ENCODE results near the gene PDS5B. TPM values are rescaled to one million over a fixed set of nuclear protein-coding genes. Genes with fewer than 3 reads are reported as not detected.

Gene PDS5B
- total RNA-seq, 2 donors from 2014 or later = 44.0 to 47.1 TPM

DNA sequence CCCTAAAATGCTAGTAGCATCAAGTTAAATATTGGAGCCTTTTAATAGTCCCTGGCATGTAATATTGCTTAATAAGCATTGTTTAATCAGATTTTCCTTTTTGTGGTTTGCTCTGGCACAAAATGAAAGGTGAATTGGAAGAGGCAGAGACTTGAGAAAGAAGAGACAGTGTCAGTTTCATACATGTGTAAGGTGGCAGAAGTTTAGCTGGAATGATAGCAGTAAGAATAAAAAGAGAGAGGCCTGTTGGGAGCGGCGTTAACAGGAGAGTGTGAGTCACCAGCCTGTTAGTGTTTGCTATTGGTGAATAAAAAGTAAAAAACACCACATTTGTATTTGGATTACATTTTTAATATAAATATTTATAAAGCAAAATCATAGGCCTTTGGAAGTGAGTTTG lies 145.3 kb downstream of the PDS5B start:
- peak; percentile 73 for ATAC-seq (ENCODE audit: insufficient number of reproducible peaks, low FRiP score, low read depth)
- H3K27ac ChIP-seq = no peak overlapping the region

DNA sequence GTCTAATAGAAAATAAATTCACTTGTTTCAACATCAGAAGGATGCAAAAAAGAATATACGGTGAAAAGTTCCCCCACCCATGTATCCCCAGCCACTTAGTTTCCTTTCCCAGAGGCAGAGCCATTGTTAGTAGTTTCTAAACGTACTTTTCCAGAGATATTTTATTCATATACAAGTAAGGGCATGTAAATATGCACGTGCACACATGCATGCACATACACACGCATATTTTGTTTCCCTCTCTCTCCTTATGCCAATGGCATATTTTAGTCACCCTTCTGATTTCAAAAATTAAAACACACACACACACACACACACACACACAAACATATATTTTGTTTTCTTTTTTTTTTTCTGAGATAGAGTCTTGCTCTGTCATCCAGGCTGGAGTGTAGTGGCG lies 147.4 kb downstream of the PDS5B start:
- Histone ChIP-seq H3K36me3 (no peaks in the 10 kb centered on the region), H3K27me3 (replicated peaks; ENCODE audit: insufficient read depth) (no peaks in the 10 kb centered on the region), H3K9me3 (no peaks in the 10 kb centered on the region), H3K4me1 (ENCODE audit: control insufficient read depth in 1 of 2, low read depth in 2 of 2) (peaks cover 26 to 27% of the 10 kb centered on the region in 2 donors), H3K27ac (no peak overlapping the region), H3K4me3 (no peak overlapping the region)
- ATAC-seq (ENCODE audit: insufficient number of reproducible peaks, low FRiP score, low read depth) (no peak), DNase-seq (ENCODE audit: low spot score) (no peak)
- TF ChIP-seq, protein P1, sequence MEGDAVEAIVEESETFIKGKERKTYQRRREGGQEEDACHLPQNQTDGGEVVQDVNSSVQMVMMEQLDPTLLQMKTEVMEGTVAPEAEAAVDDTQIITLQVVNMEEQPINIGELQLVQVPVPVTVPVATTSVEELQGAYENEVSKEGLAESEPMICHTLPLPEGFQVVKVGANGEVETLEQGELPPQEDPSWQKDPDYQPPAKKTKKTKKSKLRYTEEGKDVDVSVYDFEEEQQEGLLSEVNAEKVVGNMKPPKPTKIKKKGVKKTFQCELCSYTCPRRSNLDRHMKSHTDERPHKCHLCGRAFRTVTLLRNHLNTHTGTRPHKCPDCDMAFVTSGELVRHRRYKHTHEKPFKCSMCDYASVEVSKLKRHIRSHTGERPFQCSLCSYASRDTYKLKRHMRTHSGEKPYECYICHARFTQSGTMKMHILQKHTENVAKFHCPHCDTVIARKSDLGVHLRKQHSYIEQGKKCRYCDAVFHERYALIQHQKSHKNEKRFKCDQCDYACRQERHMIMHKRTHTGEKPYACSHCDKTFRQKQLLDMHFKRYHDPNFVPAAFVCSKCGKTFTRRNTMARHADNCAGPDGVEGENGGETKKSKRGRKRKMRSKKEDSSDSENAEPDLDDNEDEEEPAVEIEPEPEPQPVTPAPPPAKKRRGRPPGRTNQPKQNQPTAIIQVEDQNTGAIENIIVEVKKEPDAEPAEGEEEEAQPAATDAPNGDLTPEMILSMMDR (IDR thresholded peaks at IDR 0.05) = no peak

More for the DNA sequence above, 145.3 kb downstream of the PDS5B start:
- Histone ChIP-seq H3K4me1 (ENCODE audit: control insufficient read depth in 1 of 2, low read depth in 2 of 2) (peaks cover 16 to 25% of the 10 kb centered on the region in 2 donors), H3K9me3 (no peaks in the 10 kb centered on the region), H3K27me3 (replicated peaks; ENCODE audit: insufficient read depth) (no peaks in the 10 kb centered on the region), H3K4me3 (no peak overlapping the region), H3K36me3 (no peaks in the 10 kb centered on the region)
- no peak for DNase-seq (ENCODE audit: low spot score)
- TF ChIP-seq, protein P1 (IDR thresholded peaks at IDR 0.05) = no peak

DNA sequence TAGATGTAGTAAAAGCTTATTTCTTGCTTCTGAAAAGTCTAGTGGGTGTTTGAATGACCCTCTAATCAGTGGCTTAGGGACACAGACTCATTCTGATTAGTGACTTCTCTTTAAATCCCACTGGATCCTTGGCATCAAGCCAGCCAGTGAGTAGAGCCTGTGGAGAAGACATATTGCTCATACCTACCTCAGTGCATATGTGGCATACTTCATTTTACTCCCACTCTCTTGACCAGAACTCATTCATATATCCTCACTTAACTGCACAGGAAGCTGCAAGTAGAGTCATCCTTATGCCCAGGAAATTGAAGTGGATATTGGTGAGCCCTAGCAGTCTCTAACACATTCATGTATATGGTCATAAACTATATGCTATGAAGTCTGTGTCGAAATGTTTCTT lies 148.3 kb downstream of the PDS5B start:
- H3K27me3 ChIP-seq (replicated peaks; ENCODE audit: insufficient read depth) = no peaks in the 10 kb centered on the region
- TF ChIP-seq, protein P1 (IDR thresholded peaks at IDR 0.05) = no peak
- peaks cover 26 to 27% of the 10 kb centered on the region in 2 donors for H3K4me1 ChIP-seq (ENCODE audit: control insufficient read depth in 1 of 2, low read depth in 2 of 2)
- no peaks in the 10 kb centered on the region for H3K9me3 ChIP-seq
- no peak for DNase-seq (ENCODE audit: low spot score)
- no peak for ATAC-seq (ENCODE audit: insufficient number of reproducible peaks, low FRiP score, low read depth)
- no peaks in the 10 kb centered on the region for H3K36me3 ChIP-seq
- no peak overlapping the region for H3K4me3 ChIP-seq
- H3K27ac ChIP-seq = no peak overlapping the region

DNA sequence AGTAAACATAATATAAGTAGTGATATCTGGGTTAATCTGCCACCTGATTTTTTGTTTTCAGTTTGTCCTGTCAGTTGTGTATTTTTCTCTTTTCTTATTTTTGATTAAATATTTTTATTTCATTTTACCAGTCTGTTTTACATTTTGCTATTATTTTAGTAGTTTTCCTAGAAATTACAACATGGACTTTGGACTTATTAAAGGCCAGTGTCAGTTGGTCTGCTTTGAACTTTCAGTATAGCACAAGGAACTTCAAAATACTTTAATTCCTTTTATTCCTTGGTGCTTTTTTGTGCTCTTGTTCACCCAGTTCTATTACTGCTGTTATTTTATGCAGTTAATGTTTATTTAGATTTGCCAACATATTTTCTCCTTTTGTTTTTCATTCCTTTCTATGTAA lies 149.6 kb downstream of the PDS5B start:
- Histone ChIP-seq H3K9me3 (no peaks in the 10 kb centered on the region), H3K27ac (peak overlapping the region; percentile 58 to 73), H3K4me1 (ENCODE audit: control insufficient read depth in 1 of 2, low read depth in 2 of 2) (peaks cover 23 to 26% of the 10 kb centered on the region in 2 donors), H3K27me3 (replicated peaks; ENCODE audit: insufficient read depth) (no peaks in the 10 kb centered on the region), H3K36me3 (no peaks in the 10 kb centered on the region), H3K4me3 (peak overlapping the region; percentile 67)
- ATAC-seq (ENCODE audit: insufficient number of reproducible peaks, low FRiP score, low read depth) = no peak
- TF ChIP-seq, protein P1 (IDR thresholded peaks at IDR 0.05) = no peak
- DNase-seq (ENCODE audit: low spot score) = no peak

DNA sequence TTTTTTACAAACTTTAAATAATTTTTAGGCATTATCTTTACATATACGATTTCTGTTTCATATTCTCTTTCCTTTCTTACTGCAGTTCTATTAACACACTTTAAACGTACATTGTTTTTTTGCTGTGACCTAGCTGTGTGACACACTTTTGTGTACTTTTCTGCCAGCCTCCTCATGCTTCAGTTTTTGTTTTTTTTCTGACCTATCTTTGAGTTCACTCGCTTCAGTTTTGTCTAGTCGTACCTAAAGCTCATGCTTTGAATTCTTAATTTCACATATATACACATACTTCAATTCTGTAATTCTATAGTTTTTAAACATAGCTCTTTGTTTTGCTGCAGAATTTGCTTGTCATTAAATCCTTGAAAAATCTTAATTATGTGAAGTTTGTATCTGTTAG lies 150.4 kb downstream of the PDS5B start:
- H3K4me1 ChIP-seq (ENCODE audit: control insufficient read depth in 1 of 2, low read depth in 2 of 2) = peaks cover 15 to 21% of the 10 kb centered on the region in 2 donors
- H3K27me3 ChIP-seq (replicated peaks; ENCODE audit: insufficient read depth) = no peaks in the 10 kb centered on the region
- ATAC-seq (ENCODE audit: insufficient number of reproducible peaks, low FRiP score, low read depth) (no peak), DNase-seq (ENCODE audit: low spot score) (no peak)
- H3K4me3 ChIP-seq = peak overlapping the region; percentile 67
- no peaks in the 10 kb centered on the region for H3K9me3 ChIP-seq
- TF ChIP-seq, protein P1 (IDR thresholded peaks at IDR 0.05) = no peak
- peak overlapping the region; percentile 58 to 73 for H3K27ac ChIP-seq
- H3K36me3 ChIP-seq = no peaks in the 10 kb centered on the region
